Psoas muscle (tissue), 8 donors: ENCODE results near the gene GDE1. TPM values are rescaled to one million over a fixed set of nuclear protein-coding genes. Genes with fewer than 3 reads are reported as not detected.

Experiments
- ATAC-seq, 4 donors: fragments of 200-7000 bp; cut with Tn5 transposase; one replicate each; pipeline ENCODE4 v1.9.1; 2020; ENCODE audit warnings: moderate library complexity in 3 of 4, mild to moderate bottlenecking in 2 of 4
- DNase-seq, 2 donors: peaks; one replicate each; pipeline ENCODE4 v3.0.0-alpha.2; 2020
- H3K27ac ChIP-seq: fragments of 200-600 bp; one replicate; pipeline ENCODE4 v1.8.0; 2022
- H3K27me3 ChIP-seq, 3 donors: fragments of 200-600 bp in 1 of 3; one replicate each; pipeline versions ENCODE4 v1.6.1 to v1.8.0; 2013 to 2022; ENCODE audit warnings: low read length in 2 of 3, mild to moderate bottlenecking in 2 of 3, moderate library complexity in 1 of 3; ENCODE audit not compliant: insufficient read depth in 3 of 3
- H3K36me3 ChIP-seq, 2 donors: fragments of 200-600 bp in 1 of 2; one replicate each; pipeline versions ENCODE4 v1.6.1 to v1.8.0; 2013 to 2022; ENCODE audit warnings: low read depth in 1 of 2, mild to moderate bottlenecking in 1 of 2, moderate library complexity in 1 of 2; ENCODE audit not compliant: insufficient read depth in 1 of 2
- H3K4me1 ChIP-seq: fragments of 200-600 bp; one replicate; pipeline ENCODE4 v1.8.0; 2022
- H3K4me3 ChIP-seq: fragments of 200-600 bp; one replicate; pipeline ENCODE4 v1.8.0; 2022; ENCODE audit warnings: mild to moderate bottlenecking
- H3K9me3 ChIP-seq: fragments of 200-600 bp; one replicate; pipeline ENCODE4 v1.8.0; 2022
- WGBS, 3 donors: extraction: QIAGEN DNeasy Blood & Tissue Kit; methylation state at CpG; one replicate each; pipeline versions ENCODE4 v1.1.6 to v1.1.7; 2013; 5-methylcytosine and 5-hydroxymethylcytosine counted together
- intact Hi-C, 2 donors: fragments of 100-400 bp; cut with DNase I; formaldehyde crosslinking; loops; one replicate each; pipeline versions ENCODE4 v1.11.0 to v1.14.2; 2022
- polyA plus RNA-seq, 3 donors: library from polyadenylated mRNA; stranded (reverse); fragments of 200-250 nt; gene quantifications; one replicate each; pipeline ENCODE4 v1.2.3, GENCODE V29; 2013
- total RNA-seq, 4 donors: library from RNA; stranded (reverse); fragmentation: NEBNext Ultra II Directional in 2 of 4; extraction: Animal tissue kit (Norgen Biotek cat#: 25700) in 2 of 4; gene quantifications; one replicate each; pipeline versions ENCODE4 v1.2.1 to v1.2.4, GENCODE V29; 2021 to 2023
- TF ChIP-seq, protein P1 (sequence below): fragments of 200-600 bp; IDR thresholded peaks from one replicate; pipeline ENCODE4 v1.8.0; 2022; ENCODE audit warnings: antibody characterized with exemption
- donor health status: healthy with polysubstance abuse.
- donor health status: DM: no; HTN: no; CAD: no; lungs with moderate emphysema.
- donor health status: Bipolar disorder and iron deficiency.
- donor health status: healthy.
- donor health status: DM: yes; HTN: yes; CAD: no.
- donor health status: DM: no; HTN: no; CAD: no.
- donor health status: DM: no; HTN: no; CAD: no.
- donor health status: DM: yes; HTN: yes; CAD: no.

GDE1 gene
- total and polyA plus RNA-seq, 7 donors = 30.8 to 90.1 (median 53.1) TPM

DNA sequence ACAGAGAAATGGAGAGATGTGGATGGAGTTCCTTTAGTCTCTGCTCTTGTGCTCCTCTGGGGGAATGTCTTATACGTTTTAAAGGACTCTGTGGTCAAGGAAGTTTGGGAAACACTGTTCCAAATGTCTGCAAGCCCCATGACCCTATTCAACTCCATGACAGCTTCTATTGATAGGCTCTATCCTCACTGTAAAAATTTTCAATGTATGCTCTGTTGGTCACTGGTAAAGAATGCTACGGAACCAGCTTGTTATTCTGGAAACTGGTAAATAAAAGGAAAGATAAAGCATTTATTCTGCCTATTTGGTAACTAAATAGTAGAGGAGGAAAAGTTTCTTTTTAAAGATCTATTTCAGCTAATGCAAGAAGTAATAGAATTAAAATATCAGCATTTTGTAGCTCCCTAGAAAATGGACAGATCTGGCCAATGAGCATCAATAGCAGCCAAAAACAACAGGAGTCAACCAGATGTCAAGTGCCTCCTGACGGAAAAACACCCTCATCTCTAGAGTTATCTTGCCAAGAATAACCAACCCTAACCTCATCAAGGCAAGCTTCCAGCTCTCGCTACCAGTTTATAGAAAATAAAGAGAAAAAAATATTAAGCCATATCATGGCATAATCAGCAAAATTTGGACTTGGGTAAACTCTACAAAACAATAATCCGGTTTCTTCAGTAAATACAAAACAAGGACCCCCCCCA, 16.1 kb downstream of the GDE1 start:
- no peak for ATAC-seq
- H3K4me1 ChIP-seq = no peaks in the 10 kb centered on the region
- H3K27ac ChIP-seq = no peak overlapping the region
- TF ChIP-seq, protein P1, sequence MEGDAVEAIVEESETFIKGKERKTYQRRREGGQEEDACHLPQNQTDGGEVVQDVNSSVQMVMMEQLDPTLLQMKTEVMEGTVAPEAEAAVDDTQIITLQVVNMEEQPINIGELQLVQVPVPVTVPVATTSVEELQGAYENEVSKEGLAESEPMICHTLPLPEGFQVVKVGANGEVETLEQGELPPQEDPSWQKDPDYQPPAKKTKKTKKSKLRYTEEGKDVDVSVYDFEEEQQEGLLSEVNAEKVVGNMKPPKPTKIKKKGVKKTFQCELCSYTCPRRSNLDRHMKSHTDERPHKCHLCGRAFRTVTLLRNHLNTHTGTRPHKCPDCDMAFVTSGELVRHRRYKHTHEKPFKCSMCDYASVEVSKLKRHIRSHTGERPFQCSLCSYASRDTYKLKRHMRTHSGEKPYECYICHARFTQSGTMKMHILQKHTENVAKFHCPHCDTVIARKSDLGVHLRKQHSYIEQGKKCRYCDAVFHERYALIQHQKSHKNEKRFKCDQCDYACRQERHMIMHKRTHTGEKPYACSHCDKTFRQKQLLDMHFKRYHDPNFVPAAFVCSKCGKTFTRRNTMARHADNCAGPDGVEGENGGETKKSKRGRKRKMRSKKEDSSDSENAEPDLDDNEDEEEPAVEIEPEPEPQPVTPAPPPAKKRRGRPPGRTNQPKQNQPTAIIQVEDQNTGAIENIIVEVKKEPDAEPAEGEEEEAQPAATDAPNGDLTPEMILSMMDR = no peak
- H3K27me3 ChIP-seq = no peaks in the 10 kb centered on the region
- H3K9me3 ChIP-seq = no peaks in the 10 kb centered on the region
- H3K36me3 ChIP-seq = peaks cover 7 to 98% of the 10 kb centered on the region in 2 donors
- intact Hi-C loops = no loop called here
- DNase-seq = no peak
- no peak overlapping the region for H3K4me3 ChIP-seq
- 74 to 79% (median 75%) methylated on average over 5 of the region's 5 CpGs for WGBS, 3 donors

DNA sequence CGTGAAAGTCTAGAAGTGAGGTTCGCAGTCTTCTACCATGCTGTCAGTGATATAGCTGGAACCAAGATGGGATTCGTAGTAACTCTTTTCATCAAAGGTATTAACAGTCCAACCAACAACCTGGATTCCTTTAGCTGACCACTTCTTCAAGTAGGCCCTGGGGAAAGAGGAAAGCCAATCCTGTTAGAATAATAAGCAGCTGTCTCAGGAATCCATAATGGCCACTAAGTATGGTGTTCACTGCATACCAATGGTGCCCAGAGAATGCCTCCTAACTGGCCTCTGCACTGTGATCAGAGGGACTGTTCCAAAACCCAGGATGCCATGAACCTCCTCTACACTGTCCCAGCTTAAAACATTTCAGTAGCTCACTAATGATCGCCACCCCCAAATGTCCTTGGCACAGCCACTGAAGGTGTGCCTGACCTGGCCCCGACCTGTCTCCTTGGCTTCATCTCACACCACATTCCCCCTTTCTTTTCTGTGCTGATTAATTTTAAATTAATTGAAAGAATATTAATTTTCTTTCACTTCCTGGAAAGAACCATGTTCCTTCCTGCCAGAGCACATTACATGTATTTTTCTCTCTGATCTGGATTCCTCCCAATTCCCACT, 18.3 kb downstream of the GDE1 start:
- no peak overlapping the region for H3K27ac ChIP-seq
- no peaks in the 10 kb centered on the region for H3K9me3 ChIP-seq
- WGBS, 3 donors = 91 to 94% (median 91%) methylated on average over 5 of the region's 5 CpGs
- TF ChIP-seq, protein P1 = no peak
- intact Hi-C loops = loop anchor here (2.0 to 5.0 kb wide), 3 partner anchors 336 to 417 kb away; partner anchors contain the start of gene SYT17 (in 1 of the 2)
- no peak overlapping the region for H3K4me3 ChIP-seq
- ATAC-seq = no peak
- no peak for DNase-seq
- H3K4me1 ChIP-seq = no peaks in the 10 kb centered on the region
- peaks cover 7 to 96% of the 10 kb centered on the region in 2 donors for H3K36me3 ChIP-seq
- H3K27me3 ChIP-seq = no peaks in the 10 kb centered on the region

DNA sequence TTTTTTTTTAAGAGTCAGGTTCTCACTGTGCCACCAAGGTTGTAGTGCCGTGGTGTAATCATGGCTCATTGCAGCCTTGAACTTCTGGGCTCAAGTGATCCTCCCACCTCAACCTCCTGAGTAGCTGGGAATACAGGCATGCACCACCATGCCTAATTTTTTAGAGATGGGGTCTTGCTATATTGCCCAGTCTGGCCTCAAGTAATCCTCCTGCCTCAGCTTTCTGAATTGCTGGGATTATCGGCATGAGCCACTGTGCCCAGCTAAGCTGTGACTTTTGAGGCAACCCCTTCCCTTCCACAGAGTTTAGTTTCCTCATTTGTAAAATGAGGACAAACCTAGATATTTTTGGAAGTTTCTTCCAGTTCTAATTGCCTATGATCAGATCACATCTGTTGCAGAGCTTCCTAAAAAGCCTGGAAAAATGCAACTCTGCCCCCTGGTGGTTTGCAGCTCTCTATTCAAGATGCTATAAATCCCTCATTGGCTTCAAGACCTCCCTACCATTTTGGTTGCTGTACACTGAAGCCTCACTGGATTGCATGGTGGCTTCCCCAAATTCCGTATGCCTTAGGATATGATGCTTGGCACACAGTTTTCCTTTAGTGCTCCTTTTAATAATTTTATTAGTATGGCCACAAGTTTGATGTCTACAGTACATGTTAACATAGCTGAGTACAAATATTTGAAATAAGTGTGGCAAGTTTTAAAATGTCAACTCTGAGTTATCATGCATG, 19.3 kb downstream of the GDE1 start:
- Histone ChIP-seq H3K4me3 (no peak overlapping the region), H3K27me3 (no peaks in the 10 kb centered on the region), H3K9me3 (no peaks in the 10 kb centered on the region), H3K4me1 (no peaks in the 10 kb centered on the region), H3K27ac (no peak overlapping the region), H3K36me3 (peaks cover 7 to 94% of the 10 kb centered on the region in 2 donors)
- ATAC-seq = peak; percentile 39 to 78 (median 60)
- TF ChIP-seq, protein P1 = peak; percentile 71
- intact Hi-C loops = loop anchor here (2.0 to 5.0 kb wide), 3 partner anchors 335 to 416 kb away; partner anchors contain the start of gene SYT17 (in 1 of the 2)
- 95 to 100% (median 96%) methylated on average over 3 of the region's 3 CpGs for WGBS, 3 donors
- DNase-seq = peak; percentile 54 to 58

DNA sequence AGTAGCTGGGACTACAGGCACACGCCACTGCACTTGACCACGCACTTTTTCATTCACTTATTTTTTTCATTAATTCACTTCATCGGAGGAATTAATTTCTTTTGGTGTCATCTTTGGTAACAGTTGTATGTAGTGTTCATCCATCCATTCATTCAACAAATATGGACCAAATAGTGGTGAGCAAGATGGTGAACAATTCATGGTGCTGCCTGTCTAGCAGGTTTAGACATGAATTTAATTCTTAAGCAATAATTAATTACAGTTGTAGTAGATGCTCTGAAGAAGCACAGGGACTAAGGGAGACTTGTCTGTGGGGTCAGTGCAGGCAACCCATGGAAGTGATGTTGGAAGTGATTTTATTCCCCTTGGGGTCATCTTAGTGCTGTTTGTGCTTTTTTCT, 22.4 kb downstream of the GDE1 start:
- intact Hi-C loops = no loop called here
- WGBS, 3 donors = 73 to 94% (median 80%) methylated on average over 3 of the region's 3 CpGs
- no peaks in the 10 kb centered on the region for H3K4me1 ChIP-seq
- no peak for DNase-seq
- H3K27me3 ChIP-seq = no peaks in the 10 kb centered on the region
- H3K27ac ChIP-seq = no peak overlapping the region
- peaks cover 9 to 68% of the 10 kb centered on the region in 2 donors for H3K36me3 ChIP-seq
- no peaks in the 10 kb centered on the region for H3K9me3 ChIP-seq
- no peak overlapping the region for H3K4me3 ChIP-seq
- no peak for ATAC-seq
- TF ChIP-seq, protein P1 = no peak
